Stimulated activated naive CD8-positive, alpha-beta T cell treated with anti-CD3 and anti-CD28 coated beads, Interleukin-15, amount 100 ng/mL, for 72 hours (primary cell): ENCODE data around the gene ABHD4.
A peak's percentile ranks its signal among the peaks of the same experiment; 100 is the strongest.
"Not testable (repeated sequence)": the region's sequence is repeated elsewhere in the genome, so short reads cannot be mapped to it uniquely, and the experiment has no call there.

Experiments
- ATAC-seq: fragments of 150-1000 bp; cut with Tn5 transposase; 2 replicates; pipeline ENCODE4 v1.10.0; 2021; ENCODE audit warnings: mild to moderate bottlenecking, moderate library complexity
- DNase-seq, 2 donors: peaks; one replicate each; pipeline ENCODE4 v3.0.0; 2021 to 2022
- H3K27ac Mint-ChIP-seq, 2 donors: one replicate each; pipeline ENCODE4 v1.8.0; 2022; ENCODE audit warnings: mild to moderate bottlenecking in 2 of 2, mixed read lengths in 2 of 2, moderate library complexity in 2 of 2
- H3K27me3 Mint-ChIP-seq: one replicate; pipeline ENCODE4 v1.8.0; 2022; ENCODE audit warnings: mixed read lengths
- H3K4me1 Mint-ChIP-seq: one replicate; pipeline ENCODE4 v1.8.0; 2022; ENCODE audit warnings: mild to moderate bottlenecking, mixed read lengths
- H3K4me3 Mint-ChIP-seq, 2 donors: one replicate each; pipeline ENCODE4 v1.8.0; 2022; ENCODE audit warnings: mild to moderate bottlenecking in 2 of 2, mixed read lengths in 2 of 2, moderate library complexity in 1 of 2
- H3K9me3 Mint-ChIP-seq, 2 donors: one replicate each; pipeline ENCODE4 v1.8.0; 2022; ENCODE audit warnings: mixed read lengths in 2 of 2

ABHD4 gene, protein sequence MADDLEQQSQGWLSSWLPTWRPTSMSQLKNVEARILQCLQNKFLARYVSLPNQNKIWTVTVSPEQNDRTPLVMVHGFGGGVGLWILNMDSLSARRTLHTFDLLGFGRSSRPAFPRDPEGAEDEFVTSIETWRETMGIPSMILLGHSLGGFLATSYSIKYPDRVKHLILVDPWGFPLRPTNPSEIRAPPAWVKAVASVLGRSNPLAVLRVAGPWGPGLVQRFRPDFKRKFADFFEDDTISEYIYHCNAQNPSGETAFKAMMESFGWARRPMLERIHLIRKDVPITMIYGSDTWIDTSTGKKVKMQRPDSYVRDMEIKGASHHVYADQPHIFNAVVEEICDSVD

DNA sequence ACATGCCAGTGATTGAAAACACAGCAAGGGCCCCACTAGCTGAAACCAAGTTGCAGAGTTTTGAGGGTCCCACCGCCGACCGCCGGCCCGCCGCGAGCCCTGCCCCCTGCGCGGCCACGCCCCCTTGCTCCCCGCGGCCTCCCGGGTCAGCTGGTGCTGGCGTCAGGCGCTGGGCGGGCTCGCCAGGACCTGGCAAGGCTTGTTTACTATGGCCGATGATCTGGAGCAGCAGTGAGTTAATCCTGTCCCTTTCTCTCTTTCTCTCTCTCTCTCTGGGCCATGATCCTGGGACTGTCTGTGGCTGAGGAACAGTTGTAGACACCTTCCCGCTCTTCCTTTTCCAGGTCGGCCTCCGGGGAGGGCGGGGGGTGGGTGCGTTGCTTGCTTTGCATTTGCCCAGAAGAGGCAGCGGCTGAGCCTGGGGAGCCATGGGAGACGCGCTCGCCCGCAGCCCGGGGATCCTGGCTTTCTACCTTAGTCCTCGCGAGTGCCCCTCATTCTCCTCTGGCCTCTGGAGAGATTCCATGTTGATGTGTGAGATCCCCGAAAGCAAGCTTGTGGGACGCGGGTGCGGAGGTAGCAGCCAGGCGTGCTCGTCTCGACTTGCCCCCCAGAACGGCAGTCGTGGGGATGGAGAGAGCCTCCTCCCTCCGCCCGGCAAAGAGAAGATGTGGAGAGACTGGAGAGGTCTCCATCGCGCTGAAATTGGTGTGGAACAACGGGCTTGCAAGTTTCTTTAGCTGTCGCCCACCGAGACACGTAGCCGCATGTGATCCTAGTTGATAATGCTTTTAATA is at the start of gene ABHD4:
TSS of gene ABHD4 (plus strand) at position 202 of the 797 bp plus-strand sequence. CDS start at position 209, 7 bp downstream.
- ATAC-seq (peak; percentile 93), DNase-seq (peak; percentile 67 to 72)
- peaks cover 32% of the 10 kb centered on the region for H3K4me1 Mint-ChIP-seq
- H3K4me3 Mint-ChIP-seq, result peak within 1 kb of the TSS; percentile 87 to 97
- peak within 1 kb of the TSS; percentile 88 to 93 for H3K27ac Mint-ChIP-seq
- H3K27me3 Mint-ChIP-seq, result no peaks in the 10 kb centered on the region
- H3K9me3 Mint-ChIP-seq, result no peaks in the 10 kb centered on the region

DNA sequence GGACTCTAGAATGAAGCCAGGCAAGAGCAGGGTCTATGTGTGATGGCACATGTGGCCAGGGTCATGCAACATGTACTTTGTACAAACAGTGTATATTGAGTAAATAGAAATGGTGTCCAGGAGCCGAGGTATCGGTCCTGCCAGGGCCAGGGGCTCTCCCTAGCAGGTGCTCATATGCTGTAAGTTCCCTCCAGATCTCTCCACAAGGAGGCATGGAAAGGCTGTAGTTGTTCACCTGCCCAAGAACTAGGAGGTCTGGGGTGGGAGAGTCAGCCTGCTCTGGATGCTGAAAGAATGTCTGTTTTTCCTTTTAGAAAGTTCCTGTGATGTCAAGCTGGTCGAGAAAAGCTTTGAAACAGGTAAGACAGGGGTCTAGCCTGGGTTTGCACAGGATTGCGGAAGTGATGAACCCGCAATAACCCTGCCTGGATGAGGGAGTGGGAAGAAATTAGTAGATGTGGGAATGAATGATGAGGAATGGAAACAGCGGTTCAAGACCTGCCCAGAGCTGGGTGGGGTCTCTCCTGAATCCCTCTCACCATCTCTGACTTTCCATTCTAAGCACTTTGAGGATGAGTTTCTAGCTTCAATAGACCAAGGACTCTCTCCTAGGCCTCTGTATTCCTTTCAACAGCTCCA is 48.7 kb upstream of the ABHD4 start:
- peak in 1 of 2 donors; percentile 36 for DNase-seq
- no peaks in the 10 kb centered on the region for H3K27me3 Mint-ChIP-seq
- no peaks in the 10 kb centered on the region for H3K9me3 Mint-ChIP-seq
- H3K27ac Mint-ChIP-seq, result peak overlapping the region; percentile 96 to 100
- no peak for ATAC-seq
- H3K4me3 Mint-ChIP-seq, result peak overlapping the region; percentile 80 to 94
- peaks cover 100% of the 10 kb centered on the region for H3K4me1 Mint-ChIP-seq

DNA sequence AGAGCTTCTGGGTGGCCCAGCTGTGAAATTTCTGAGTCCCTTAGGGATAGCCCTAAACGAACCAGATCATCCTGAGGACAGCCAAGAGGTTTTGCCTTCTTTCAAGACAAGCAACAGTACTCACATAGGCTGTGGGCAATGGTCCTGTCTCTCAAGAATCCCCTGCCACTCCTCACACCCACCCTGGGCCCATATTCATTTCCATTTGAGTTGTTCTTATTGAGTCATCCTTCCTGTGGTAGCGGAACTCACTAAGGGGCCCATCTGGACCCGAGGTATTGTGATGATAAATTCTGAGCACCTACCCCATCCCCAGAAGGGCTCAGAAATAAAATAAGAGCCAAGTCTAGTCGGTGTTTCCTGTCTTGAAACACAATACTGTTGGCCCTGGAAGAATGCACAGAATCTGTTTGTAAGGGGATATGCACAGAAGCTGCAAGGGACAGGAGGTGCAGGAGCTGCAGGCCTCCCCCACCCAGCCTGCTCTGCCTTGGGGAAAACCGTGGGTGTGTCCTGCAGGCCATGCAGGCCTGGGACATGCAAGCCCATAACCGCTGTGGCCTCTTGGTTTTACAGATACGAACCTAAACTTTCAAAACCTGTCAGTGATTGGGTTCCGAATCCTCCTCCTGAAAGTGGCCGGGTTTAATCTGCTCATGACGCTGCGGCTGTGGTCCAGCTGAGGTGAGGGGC is 48.0 kb upstream of the ABHD4 start:
- DNase-seq, result peak; percentile 81 to 90
- Mint-ChIP-seq H3K4me3 (peak overlapping the region; percentile 80 to 94), H3K27ac (peak overlapping the region; percentile 96 to 100), H3K9me3 (no peaks in the 10 kb centered on the region), H3K4me1 (peaks cover 100% of the 10 kb centered on the region), H3K27me3 (no peaks in the 10 kb centered on the region)
- peak; percentile 87 for ATAC-seq

DNA sequence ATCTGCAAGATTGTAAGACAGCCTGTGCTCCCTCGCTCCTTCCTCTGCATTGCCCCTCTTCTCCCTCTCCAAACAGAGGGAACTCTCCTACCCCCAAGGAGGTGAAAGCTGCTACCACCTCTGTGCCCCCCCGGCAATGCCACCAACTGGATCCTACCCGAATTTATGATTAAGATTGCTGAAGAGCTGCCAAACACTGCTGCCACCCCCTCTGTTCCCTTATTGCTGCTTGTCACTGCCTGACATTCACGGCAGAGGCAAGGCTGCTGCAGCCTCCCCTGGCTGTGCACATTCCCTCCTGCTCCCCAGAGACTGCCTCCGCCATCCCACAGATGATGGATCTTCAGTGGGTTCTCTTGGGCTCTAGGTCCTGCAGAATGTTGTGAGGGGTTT is 46.5 kb upstream of the ABHD4 start:
- ATAC-seq (no peak), DNase-seq (no peak)
- Mint-ChIP-seq H3K27me3 (no peaks in the 10 kb centered on the region), H3K9me3 (no peaks in the 10 kb centered on the region), H3K4me3 (peak overlapping the region; percentile 80 to 94), H3K27ac (peak overlapping the region; percentile 96 to 100), H3K4me1 (peaks cover 100% of the 10 kb centered on the region)

DNA sequence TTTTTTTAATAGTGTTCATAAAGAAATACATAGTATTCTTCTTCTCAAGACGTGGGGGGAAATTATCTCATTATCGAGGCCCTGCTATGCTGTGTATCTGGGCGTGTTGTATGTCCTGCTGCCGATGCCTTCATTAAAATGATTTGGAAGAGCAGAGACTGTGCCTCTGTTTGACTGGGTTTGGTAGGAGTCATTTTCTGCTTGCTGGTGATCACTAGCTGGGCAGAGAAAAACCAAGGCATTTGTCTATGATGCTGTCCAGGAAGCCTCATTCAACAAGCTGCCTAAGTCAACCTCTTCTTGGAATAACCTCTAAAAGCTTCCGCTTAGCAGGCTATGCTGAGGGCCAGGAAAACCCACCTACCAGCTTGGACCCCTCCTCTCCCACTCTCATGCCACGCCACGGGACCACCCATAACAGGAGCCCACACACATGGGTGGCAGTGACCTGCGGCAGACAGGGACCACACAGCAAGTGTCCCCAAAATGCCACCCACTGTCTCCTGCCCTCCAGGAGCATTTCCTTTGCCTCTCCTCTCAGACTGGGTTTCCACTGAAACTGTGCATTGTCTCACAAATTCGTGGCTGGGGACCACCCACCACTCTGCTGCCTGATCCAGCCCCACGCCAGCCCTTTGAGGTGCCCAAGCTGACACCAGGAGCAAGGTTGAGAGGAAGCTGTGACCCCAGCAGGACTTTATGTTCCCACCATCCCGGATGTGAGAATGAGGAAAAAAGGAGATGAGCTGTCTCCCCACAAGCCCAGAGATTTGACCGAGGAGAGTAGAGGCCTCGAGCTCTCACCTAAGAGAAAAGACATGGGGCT is 45.9 kb upstream of the ABHD4 start:
- H3K27ac Mint-ChIP-seq, result peak overlapping the region; percentile 96 to 100

DNA sequence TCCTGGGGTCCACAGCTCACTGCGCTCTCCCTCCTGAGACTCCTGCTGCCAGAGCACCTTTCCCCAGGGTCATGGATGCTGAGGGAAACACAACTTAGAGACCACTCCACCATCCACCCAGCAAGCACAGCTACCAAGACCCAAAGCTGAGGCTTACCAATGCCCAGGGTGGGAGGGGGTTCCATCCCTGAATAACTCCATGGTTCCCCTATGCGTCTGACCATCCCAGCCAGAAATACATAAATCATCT is 45.3 kb upstream of the ABHD4 start:
- H3K27me3 Mint-ChIP-seq, result no peaks in the 10 kb centered on the region
- DNase-seq, result no peak
- no peak for ATAC-seq
- peak overlapping the region; percentile 96 to 100 for H3K27ac Mint-ChIP-seq
- H3K9me3 Mint-ChIP-seq, result no peaks in the 10 kb centered on the region
- H3K4me3 Mint-ChIP-seq, result peak overlapping the region; percentile 80 to 94
- peaks cover 98% of the 10 kb centered on the region for H3K4me1 Mint-ChIP-seq

More for the DNA sequence above, 45.9 kb upstream of the ABHD4 start:
- H3K27me3 Mint-ChIP-seq, result no peaks in the 10 kb centered on the region
- peaks cover 98% of the 10 kb centered on the region for H3K4me1 Mint-ChIP-seq
- no peaks in the 10 kb centered on the region for H3K9me3 Mint-ChIP-seq
- peak overlapping the region; percentile 80 to 94 for H3K4me3 Mint-ChIP-seq
- ATAC-seq, result no peak
- no peak for DNase-seq

DNA sequence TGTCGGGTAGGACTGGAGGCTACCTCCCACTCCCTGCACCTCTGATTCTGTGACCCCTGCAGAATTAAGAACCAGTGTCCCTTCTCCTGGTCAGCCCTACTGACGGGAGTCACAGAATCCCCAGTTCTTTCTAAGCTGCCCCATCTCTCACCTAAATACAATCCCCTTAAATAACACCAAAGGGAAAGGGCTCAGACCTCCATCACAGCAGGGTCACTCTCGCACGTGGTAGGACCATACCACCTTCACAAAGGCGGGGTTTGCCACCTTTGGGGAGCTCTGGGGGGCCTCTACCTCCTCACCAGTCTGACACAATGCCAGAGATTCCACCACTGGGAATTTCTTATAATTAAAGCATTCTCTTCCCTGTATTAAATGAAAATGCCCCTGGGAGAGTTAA is 44.7 kb upstream of the ABHD4 start:
- ATAC-seq (no peak), DNase-seq (no peak)
- Mint-ChIP-seq H3K4me1 (peaks cover 98% of the 10 kb centered on the region), H3K27ac (peak overlapping the region; percentile 93 to 100), H3K9me3 (no peaks in the 10 kb centered on the region), H3K4me3 (peak overlapping the region; percentile 70 to 92), H3K27me3 (no peaks in the 10 kb centered on the region)

DNA sequence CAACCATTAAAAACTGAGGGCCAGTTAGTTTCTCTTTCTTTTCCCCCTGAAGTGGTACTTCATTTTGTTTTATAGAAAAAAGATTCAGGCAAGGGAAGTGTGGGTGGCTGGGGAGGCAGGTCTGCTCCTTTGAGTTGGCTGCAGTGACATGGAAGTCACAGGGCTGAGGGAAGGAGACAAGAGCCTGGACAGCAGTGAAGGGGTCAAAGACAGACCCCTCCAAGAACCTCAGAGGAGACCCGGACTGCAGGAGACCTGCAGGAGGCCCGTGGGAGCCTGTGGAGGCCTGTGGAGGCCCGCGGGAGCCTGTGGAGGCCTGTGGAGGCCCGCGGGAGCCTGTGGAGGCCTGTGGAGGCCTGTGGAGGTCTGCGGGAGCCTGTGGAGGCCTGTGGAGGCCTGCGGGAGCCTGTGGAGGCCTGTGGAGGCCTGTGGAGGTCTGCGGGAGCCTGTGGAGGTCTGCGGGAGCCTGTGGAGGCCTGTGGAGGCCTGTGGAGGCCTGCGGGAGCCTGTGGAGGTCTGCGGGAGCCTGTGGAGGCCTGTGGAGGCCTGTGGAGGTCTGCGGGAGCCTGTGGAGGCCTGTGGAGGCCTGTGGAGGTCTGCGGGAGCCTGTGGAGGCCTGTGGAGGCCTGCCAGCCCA is 44.1 kb upstream of the ABHD4 start:
- H3K9me3 Mint-ChIP-seq, ATAC-seq, H3K27me3 Mint-ChIP-seq: not testable (repeated sequence)
- H3K4me3 Mint-ChIP-seq, result peak overlapping the region; percentile 70 to 92
- peak in 1 of 2 donors; percentile 44 for DNase-seq
- H3K27ac Mint-ChIP-seq, result peak overlapping the region; percentile 93 to 100
- peaks cover 98% of the 10 kb centered on the region for H3K4me1 Mint-ChIP-seq

DNA sequence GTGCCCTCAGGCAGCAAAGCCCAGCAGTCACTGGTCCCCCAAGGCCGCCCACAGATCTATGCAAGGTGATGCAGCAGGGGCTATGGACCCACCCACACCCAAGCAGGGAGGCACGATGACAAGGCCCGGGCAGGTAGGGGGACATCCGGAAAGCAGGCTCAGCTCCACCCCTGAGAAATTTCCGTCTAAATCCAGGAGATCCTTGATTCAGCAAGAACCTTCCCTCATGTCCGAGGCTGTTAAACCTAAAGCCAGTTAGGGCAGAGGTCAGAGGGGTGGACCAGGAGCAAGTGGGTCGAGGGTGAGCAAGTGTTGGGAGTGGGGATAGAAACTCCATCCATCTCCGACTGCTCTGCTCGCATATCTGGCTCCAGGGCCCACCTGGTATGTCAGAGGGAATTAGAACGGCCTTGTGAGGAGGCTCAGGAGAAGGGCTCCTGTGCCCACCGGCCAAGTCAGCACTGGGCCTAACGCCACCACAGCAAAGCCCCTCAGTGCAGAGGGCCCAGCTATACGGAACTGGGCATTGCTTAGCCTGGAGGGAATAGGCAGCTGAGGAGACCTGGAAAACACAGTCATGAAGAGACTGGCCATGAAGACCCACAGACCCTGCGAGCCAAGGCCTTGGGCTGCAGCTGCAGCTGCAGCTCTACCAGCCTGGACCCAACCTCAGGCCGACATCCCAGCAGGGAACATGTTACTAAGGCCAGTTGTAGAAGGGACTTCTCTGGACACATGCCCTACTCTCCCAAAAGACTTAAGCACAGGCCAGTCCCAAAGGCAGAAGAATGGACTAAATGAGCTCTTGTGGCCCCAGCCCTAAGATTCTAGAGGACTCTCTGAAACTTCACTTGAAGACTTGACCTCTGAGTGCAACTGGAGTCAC is 43.4 kb upstream of the ABHD4 start:
- H3K9me3 Mint-ChIP-seq, result no peaks in the 10 kb centered on the region
- peaks cover 98% of the 10 kb centered on the region for H3K4me1 Mint-ChIP-seq
- H3K27ac Mint-ChIP-seq, result peak overlapping the region; percentile 92 to 100
- peak overlapping the region; percentile 92 to 94 for H3K4me3 Mint-ChIP-seq
- ATAC-seq, result no peak
- H3K27me3 Mint-ChIP-seq, result no peaks in the 10 kb centered on the region
- peak in 1 of 2 donors; percentile 48 for DNase-seq

DNA sequence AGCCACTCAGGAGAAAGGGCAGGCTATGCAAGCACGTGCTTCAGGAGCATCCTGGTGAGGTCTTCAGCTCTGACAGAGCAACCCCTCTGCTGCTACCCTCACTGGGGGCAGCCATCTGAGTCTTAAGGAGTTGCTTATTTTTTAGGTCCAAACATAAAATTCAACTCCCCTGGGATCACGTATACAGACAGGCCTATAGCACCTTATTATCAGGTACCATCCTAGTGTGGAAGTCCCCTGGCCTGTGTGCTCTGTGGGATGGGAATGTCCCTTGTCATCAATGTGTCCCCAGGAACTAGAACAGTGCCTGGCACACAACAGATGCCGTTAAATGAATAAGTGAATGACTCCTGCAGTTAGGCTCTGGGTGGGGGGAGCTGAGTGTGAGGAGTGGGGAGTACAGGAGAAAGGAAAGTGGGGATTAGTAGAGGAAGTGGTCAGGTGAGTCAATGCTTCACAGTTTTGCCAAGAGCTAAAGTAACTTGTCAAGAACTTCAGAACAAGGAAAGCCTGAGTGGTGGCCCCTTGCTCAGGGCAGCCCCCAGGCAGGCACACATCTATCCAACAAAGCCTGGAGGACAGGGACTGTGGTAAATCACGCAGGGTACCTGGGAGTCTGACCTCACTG is 42.6 kb upstream of the ABHD4 start:
- H3K4me1 Mint-ChIP-seq, result peaks cover 98% of the 10 kb centered on the region
- peak overlapping the region; percentile 92 to 100 for H3K27ac Mint-ChIP-seq
- ATAC-seq, result peak; percentile 44
- H3K9me3 Mint-ChIP-seq, result no peaks in the 10 kb centered on the region
- peak in 1 of 2 donors; percentile 80 for DNase-seq
- peak overlapping the region; percentile 92 to 94 for H3K4me3 Mint-ChIP-seq
- H3K27me3 Mint-ChIP-seq, result no peaks in the 10 kb centered on the region

DNA sequence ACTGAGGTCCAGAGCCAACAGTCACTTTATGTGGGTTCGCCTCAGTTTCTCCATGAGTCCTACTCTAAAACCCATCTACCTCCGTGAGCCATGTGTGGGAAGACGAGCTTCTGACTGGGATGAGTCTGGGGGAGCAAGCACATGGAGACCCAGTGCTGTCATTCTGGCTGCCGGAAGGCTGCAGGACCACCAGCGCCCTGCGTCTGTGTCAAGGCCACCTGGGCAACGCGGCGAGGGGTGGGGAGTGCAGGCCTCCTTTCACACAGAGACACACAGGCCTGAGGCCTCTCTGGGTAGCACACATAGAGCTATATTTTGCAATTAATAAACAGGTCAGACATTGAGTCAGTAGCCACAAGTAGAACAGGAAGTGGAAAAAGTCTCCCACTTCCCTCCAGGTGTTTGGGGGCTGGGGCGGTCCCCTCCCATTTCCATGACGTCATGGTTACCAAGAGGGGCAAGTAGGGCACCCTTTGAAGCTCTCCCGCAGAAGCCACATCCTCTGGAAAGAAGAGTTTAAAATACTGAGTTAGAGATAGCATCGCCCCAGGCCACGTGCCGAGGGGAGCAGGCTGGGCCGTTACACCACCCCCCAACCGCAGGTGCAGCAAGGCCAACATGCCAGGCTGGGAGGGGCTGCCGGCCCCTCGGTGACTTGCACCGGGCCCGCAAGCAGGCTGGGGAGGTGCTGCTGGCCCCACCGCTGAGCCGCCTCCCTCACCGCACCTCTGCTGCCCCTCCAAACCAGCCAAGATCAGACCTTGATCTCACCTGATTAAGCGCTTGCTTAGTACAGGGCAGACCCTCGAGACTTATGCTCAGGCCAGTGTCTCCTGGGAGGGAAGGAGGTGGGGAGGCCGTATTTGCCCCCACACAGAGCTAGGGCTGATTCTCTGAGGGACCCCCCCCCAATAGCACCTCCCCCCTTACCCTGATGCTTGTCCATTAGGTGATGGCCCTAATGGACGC is 41.8 kb upstream of the ABHD4 start:
- Mint-ChIP-seq H3K9me3 (no peaks in the 10 kb centered on the region), H3K27me3 (no peaks in the 10 kb centered on the region), H3K4me3 (peak overlapping the region; percentile 92 to 94), H3K4me1 (peaks cover 98% of the 10 kb centered on the region), H3K27ac (peak overlapping the region; percentile 92 to 100)
- ATAC-seq (peak; percentile 82), DNase-seq (peak; percentile 96 to 98)

DNA sequence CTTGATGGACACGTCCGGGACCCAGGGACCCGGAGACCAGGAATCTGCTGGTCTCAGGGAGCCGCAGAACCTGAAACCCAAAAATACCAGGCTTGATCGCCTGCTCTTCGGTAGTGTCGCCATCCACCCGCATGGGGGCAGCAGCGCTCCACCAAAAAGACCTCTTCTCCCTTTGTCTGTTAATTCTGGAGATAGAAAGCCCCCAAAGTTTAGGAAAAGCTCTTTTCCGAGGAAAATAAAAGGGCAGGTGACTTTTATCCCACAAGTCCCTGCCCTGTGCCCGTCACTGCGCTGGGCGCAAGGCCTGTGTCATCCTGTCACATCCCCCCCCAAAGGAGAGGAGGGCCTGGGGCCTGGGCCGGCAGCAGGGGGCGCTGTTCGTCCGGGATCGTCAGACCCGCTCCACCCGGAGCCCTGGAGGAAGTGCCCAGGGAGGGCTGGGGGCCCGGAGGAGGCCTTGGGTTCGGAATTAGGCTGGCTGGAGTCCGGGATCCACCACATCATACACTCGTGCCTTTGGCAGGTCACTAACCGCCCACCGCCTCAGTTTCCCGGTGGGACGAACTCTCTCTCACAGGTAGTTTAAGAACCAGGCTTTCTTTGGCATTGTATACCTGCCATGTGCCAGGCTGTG is 41.0 kb upstream of the ABHD4 start:
- Mint-ChIP-seq H3K4me1 (peaks cover 98% of the 10 kb centered on the region), H3K27ac (peak overlapping the region; percentile 92 to 100), H3K9me3 (no peaks in the 10 kb centered on the region), H3K27me3 (no peaks in the 10 kb centered on the region), H3K4me3 (peak overlapping the region; percentile 92 to 94)
- ATAC-seq, result peak; percentile 19
- DNase-seq, result peak; percentile 91 to 95
